Ishikawa (cell line): ENCODE results near the gene RETREG1.

Experiments used
- CEBPB ChIP-seq: IDR thresholded peaks from 2 replicates; pipeline ENCODE4 v1.6.1; 2012
- CREB1 ChIP-seq: IDR thresholded peaks from 2 replicates; pipeline ENCODE4 v1.6.1; 2012; ENCODE audit warnings: low read depth
- EP300 ChIP-seq: IDR thresholded peaks from 2 replicates; pipeline ENCODE4 v1.6.1; 2012; ENCODE audit warnings: borderline replicate concordance
- FOXM1 ChIP-seq: IDR thresholded peaks from 2 replicates; pipeline ENCODE4 v1.6.1; 2012; ENCODE audit warnings: low read depth, borderline replicate concordance
- MAX ChIP-seq: IDR thresholded peaks from 2 replicates; pipeline ENCODE4 v1.6.1; 2012
- NFIC ChIP-seq: IDR thresholded peaks from 2 replicates; pipeline ENCODE4 v1.6.1; 2012
- RAD21 ChIP-seq: IDR thresholded peaks from 2 replicates; pipeline ENCODE4 v1.6.1; 2012; ENCODE audit warnings: low read depth
- TAF1 ChIP-seq: IDR thresholded peaks from 2 replicates; pipeline ENCODE4 v1.6.1; 2012; ENCODE audit warnings: low read depth, mild to moderate bottlenecking
- TEAD4 ChIP-seq: IDR thresholded peaks from 2 replicates; pipeline ENCODE4 v1.6.1; 2012
- USF1 ChIP-seq: IDR thresholded peaks from 2 replicates; pipeline ENCODE4 v1.6.1; 2012
- YY1 ChIP-seq: IDR thresholded peaks from 2 replicates; pipeline ENCODE4 v1.6.1; 2012; ENCODE audit warnings: low read depth
- ZBTB7A ChIP-seq: IDR thresholded peaks from 2 replicates; pipeline ENCODE4 v1.6.1; 2012; ENCODE audit warnings: low read depth

GRCh38 chr5:16644301-16644889 lies 27.6 kb upstream of the RETREG1 start:
- TF ChIP-seq USF1 (no peak), MAX (no peak), NFIC (no peak), RAD21 (no peak), TAF1 (no peak), CREB1 (no peak), YY1 (no peak), TEAD4 (no peak), CEBPB (no peak), ZBTB7A (no peak), EP300 (no peak), FOXM1 (no peak)
